Neuronal stem cell (in vitro differentiated cells): Measurements from ENCODE around the gene ACOT12.

Experiments used
- DNase-seq: peaks from one replicate; pipeline ENCODE4 v3.0.0-alpha.2; 2013; ENCODE audit warnings: low spot score
- H2AFZ ChIP-seq: one replicate; pipeline ENCODE4 v1.6.1; 2013; ENCODE audit warnings: mild to moderate bottlenecking, low read length, inconsistent platforms
- H2AK5ac ChIP-seq: 2 replicates; pipeline ENCODE4 v1.6.1; 2013; ENCODE audit warnings: low read depth, mild to moderate bottlenecking, inconsistent platforms, low read length, moderate library complexity, mixed read lengths
- H2BK120ac ChIP-seq: 2 replicates; pipeline ENCODE4 v1.6.1; 2013; ENCODE audit warnings: low read depth, mild to moderate bottlenecking, inconsistent platforms, low read length, moderate library complexity, mixed read lengths
- H2BK12ac ChIP-seq: one replicate; pipeline ENCODE4 v1.6.1; 2013; ENCODE audit warnings: low read length, inconsistent platforms
- H2BK15ac ChIP-seq: 2 replicates; pipeline ENCODE4 v1.6.1; 2013; ENCODE audit warnings: mild to moderate bottlenecking, low read length, inconsistent platforms, mixed read lengths
- H2BK5ac ChIP-seq: one replicate; pipeline ENCODE4 v1.6.1; 2013; ENCODE audit warnings: inconsistent platforms, mild to moderate bottlenecking, low read length, moderate library complexity
- H3K14ac ChIP-seq: one replicate; pipeline ENCODE4 v1.6.1; 2013; ENCODE audit warnings: low read length, inconsistent platforms
- H3K18ac ChIP-seq: 2 replicates; pipeline ENCODE4 v1.6.1; 2013; ENCODE audit warnings: low read length, inconsistent platforms
- H3K23ac ChIP-seq: 2 replicates; pipeline ENCODE4 v1.6.1; 2013; ENCODE audit warnings: low read depth, mild to moderate bottlenecking, mixed read lengths, low read length, inconsistent platforms; ENCODE audit not compliant: poor library complexity
- H3K27ac ChIP-seq: replicated peaks from 3 replicates; pipeline ENCODE4 v1.5.1; 2013; ENCODE audit warnings: low read length, inconsistent platforms
- H3K27me3 ChIP-seq, 3 experiments: 2 replicates each; pipeline ENCODE4 v1.6.1; 2013; ENCODE audit warnings: low read length in 3 of 3, mild to moderate bottlenecking in 2 of 3, inconsistent platforms in 1 of 3, low read depth in 1 of 3, mixed read lengths in 1 of 3, moderate library complexity in 1 of 3; ENCODE audit not compliant: control insufficient read depth in 3 of 3, insufficient read depth in 3 of 3
- H3K36me3 ChIP-seq, 2 donors: replicated peaks in 1 of 2; 2 replicates each; pipeline ENCODE4 v1.6.1; 2013; ENCODE audit warnings: low read length in 2 of 2; ENCODE audit not compliant: control insufficient read depth in 2 of 2, insufficient read depth in 2 of 2
- H3K4ac ChIP-seq: 2 replicates; pipeline ENCODE4 v1.6.1; 2013; ENCODE audit warnings: inconsistent platforms, mild to moderate bottlenecking, low read length, moderate library complexity
- H3K4me1 ChIP-seq, 2 donors: 1 replicate in 1 of 2; 2 replicates in 1 of 2; pipeline ENCODE4 v1.6.1; 2013; ENCODE audit warnings: low read length in 2 of 2, low read depth in 1 of 2; ENCODE audit not compliant: control insufficient read depth in 2 of 2, insufficient read depth in 1 of 2
- H3K4me2 ChIP-seq: one replicate; pipeline ENCODE4 v1.6.1; 2013; ENCODE audit warnings: mild to moderate bottlenecking, low read length, inconsistent platforms; ENCODE audit not compliant: insufficient read depth, poor library complexity, severe bottlenecking
- H3K4me3 ChIP-seq, 2 donors: 2 replicates each; pipeline ENCODE4 v1.5.1; 2013; ENCODE audit warnings: low read length in 2 of 2, mild to moderate bottlenecking in 2 of 2, inconsistent platforms in 1 of 2, moderate library complexity in 1 of 2
- H3K79me1 ChIP-seq: one replicate; pipeline ENCODE4 v1.6.1; 2013; ENCODE audit warnings: low read depth, mild to moderate bottlenecking, inconsistent platforms, low read length, moderate library complexity
- H3K9ac ChIP-seq: one replicate; pipeline ENCODE4 v1.6.1; 2013; ENCODE audit warnings: mild to moderate bottlenecking, low read depth, low read length, inconsistent platforms; ENCODE audit not compliant: poor library complexity
- H3K9me3 ChIP-seq, 2 donors: replicated peaks in 1 of 2; 2 replicates each; pipeline versions ENCODE3 to v1.6.1; 2013; ENCODE audit warnings: low read length in 2 of 2, mild to moderate bottlenecking in 2 of 2, inconsistent platforms in 1 of 2, low read depth in 1 of 2, mixed read lengths in 1 of 2, moderate library complexity in 1 of 2; ENCODE audit not compliant: control insufficient read depth in 2 of 2, insufficient read depth in 1 of 2
- H4K8ac ChIP-seq: one replicate; pipeline ENCODE4 v1.6.1; 2013; ENCODE audit warnings: low read depth, mild to moderate bottlenecking, inconsistent platforms, low read length, moderate library complexity
- H4K91ac ChIP-seq: one replicate; pipeline ENCODE4 v1.6.1; 2013; ENCODE audit warnings: low read length, low read depth, mild to moderate bottlenecking, inconsistent platforms; ENCODE audit not compliant: poor library complexity
- WGBS, 2 donors: extraction: QIAGEN DNeasy Blood & Tissue Kit; methylation state at CpG; one replicate each; pipeline ENCODE4 v1.1.7; 2013; ENCODE audit warnings: missing lambda C conversion rate in 2 of 2, mixed read lengths in 1 of 2; ENCODE audit not compliant: insufficient read length in 2 of 2, insufficient replicate concordance in 1 of 2; ENCODE audit errors: extremely low coverage in 2 of 2; 5-methylcytosine and 5-hydroxymethylcytosine counted together

Gene ACOT12

DNA sequence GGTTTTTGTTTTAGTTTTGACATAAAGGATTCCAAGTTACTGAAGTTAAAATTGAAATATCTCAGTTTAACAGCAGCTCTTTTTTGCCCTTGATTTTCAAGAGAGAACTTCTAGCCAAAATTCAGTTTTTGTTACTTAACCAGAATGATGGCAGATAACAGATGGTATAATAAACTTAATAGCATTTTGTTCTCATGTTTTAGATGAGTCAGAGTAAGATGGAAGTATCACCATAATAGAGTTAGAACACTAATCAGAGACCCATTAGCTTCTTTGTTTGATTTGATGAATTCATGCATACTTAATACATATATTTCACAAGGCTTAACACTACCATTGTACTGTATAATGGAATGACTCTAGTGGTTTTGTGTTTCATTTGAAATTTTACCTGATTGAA is 80.7 kb downstream of the ACOT12 start:
- H2BK5ac ChIP-seq, result no peak overlapping the region
- H2BK120ac ChIP-seq, result no peak overlapping the region
- no peak overlapping the region for H4K8ac ChIP-seq
- DNase-seq, result no peak
- no peak overlapping the region for H3K4ac ChIP-seq
- H2AFZ ChIP-seq, result no peak overlapping the region
- H4K91ac ChIP-seq, result no peak overlapping the region
- H3K27me3 ChIP-seq, result no peaks in the 10 kb centered on the region
- H3K4me3 ChIP-seq, result no peak overlapping the region
- H3K18ac ChIP-seq, result no peak overlapping the region
- H2BK15ac ChIP-seq, result no peak overlapping the region
- H3K27ac ChIP-seq, result no peak overlapping the region
- peaks cover 6 to 62% of the 10 kb centered on the region in 2 donors for H3K36me3 ChIP-seq
- H3K4me2 ChIP-seq, result no peak overlapping the region
- H3K23ac ChIP-seq, result no peak overlapping the region
- no peaks in the 10 kb centered on the region for H3K79me1 ChIP-seq
- H3K9me3 ChIP-seq, result no peaks in the 10 kb centered on the region
- H3K14ac ChIP-seq, result no peak overlapping the region
- no peaks in the 10 kb centered on the region for H3K4me1 ChIP-seq
- no peak overlapping the region for H2BK12ac ChIP-seq
- H2AK5ac ChIP-seq, result no peak overlapping the region
- no peak overlapping the region for H3K9ac ChIP-seq

GRCh38 chr5:81310402-81311063 is 83.4 kb downstream of the ACOT12 start:
- WGBS, 2 donors, result no CpG with 5 or more reads among the region's 1 CpG
- H4K8ac ChIP-seq, result no peak overlapping the region

GRCh38 chr5:81308836-81309235 is 85.1 kb downstream of the ACOT12 start:
- no peak overlapping the region for H2BK12ac ChIP-seq
- H3K14ac ChIP-seq, result no peak overlapping the region
- no peaks in the 10 kb centered on the region for H3K79me1 ChIP-seq
- H2BK120ac ChIP-seq, result no peak overlapping the region
- no peak overlapping the region for H3K23ac ChIP-seq
- no peak overlapping the region for H3K18ac ChIP-seq
- no peaks in the 10 kb centered on the region for H3K27me3 ChIP-seq
- H3K9me3 ChIP-seq, result no peaks in the 10 kb centered on the region
- H2BK5ac ChIP-seq, result no peak overlapping the region
- no peak overlapping the region for H4K91ac ChIP-seq
- H3K9ac ChIP-seq, result no peak overlapping the region
- H3K4me3 ChIP-seq, result no peak overlapping the region
- no peak overlapping the region for H3K27ac ChIP-seq
- H2AK5ac ChIP-seq, result no peak overlapping the region
- no peak overlapping the region for H3K4ac ChIP-seq
- H2AFZ ChIP-seq, result no peak overlapping the region
- H2BK15ac ChIP-seq, result no peak overlapping the region
- no peaks in the 10 kb centered on the region for H3K4me1 ChIP-seq
- WGBS, 2 donors, result no CpG with 5 or more reads among the region's 2 CpGs
- peaks cover 6 to 76% of the 10 kb centered on the region in 2 donors for H3K36me3 ChIP-seq
- DNase-seq, result no peak
- H4K8ac ChIP-seq, result no peak overlapping the region
- no peak overlapping the region for H3K4me2 ChIP-seq

More at GRCh38 chr5:81310402-81311063, 83.4 kb downstream of the ACOT12 start:
- no peak for DNase-seq
- Histone ChIP-seq H2BK5ac (no peak overlapping the region), H3K27me3 (no peaks in the 10 kb centered on the region), H3K9ac (no peak overlapping the region), H2BK120ac (no peak overlapping the region), H2BK12ac (no peak overlapping the region), H2BK15ac (no peak overlapping the region), H2AFZ (no peak overlapping the region), H3K18ac (no peak overlapping the region), H3K4ac (no peak overlapping the region), H3K4me3 (no peak overlapping the region), H3K79me1 (no peaks in the 10 kb centered on the region), H3K36me3 (peaks cover 6 to 67% of the 10 kb centered on the region in 2 donors), H3K14ac (no peak overlapping the region), H4K91ac (no peak overlapping the region), H3K4me2 (no peak overlapping the region), H3K4me1 (no peaks in the 10 kb centered on the region), H3K23ac (no peak overlapping the region), H2AK5ac (no peak overlapping the region), H3K9me3 (no peaks in the 10 kb centered on the region), H3K27ac (no peak overlapping the region)

DNA sequence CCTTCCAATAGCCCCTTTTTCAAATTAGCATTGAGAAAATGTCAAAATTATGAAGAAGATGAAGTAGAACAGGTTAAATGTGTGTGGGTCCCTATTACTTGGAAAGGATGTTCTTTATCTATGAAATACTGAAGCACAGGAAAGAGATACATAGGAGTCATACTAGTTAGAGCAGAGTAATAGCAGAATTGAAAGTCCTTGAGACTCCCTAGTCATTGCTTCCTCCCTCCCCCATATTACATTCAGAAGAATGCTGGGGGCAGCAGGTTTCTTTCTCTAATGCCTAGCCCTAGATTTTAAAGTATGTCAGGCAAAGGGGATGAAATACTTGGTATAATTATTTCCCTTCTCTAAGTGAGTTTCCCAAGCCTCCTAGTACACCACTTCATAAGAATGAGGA is 88.1 kb downstream of the ACOT12 start:
- peaks cover 2 to 45% of the 10 kb centered on the region in 2 donors for H3K36me3 ChIP-seq
- H3K4me1 ChIP-seq, result peaks cover 0 to 4% of the 10 kb centered on the region in 2 donors
- H3K4me2 ChIP-seq, result no peak overlapping the region
- H3K27me3 ChIP-seq, result no peaks in the 10 kb centered on the region
- no peak overlapping the region for H3K18ac ChIP-seq
- H3K4ac ChIP-seq, result no peak overlapping the region
- H3K23ac ChIP-seq, result no peak overlapping the region
- H2BK12ac ChIP-seq, result no peak overlapping the region
- no peak overlapping the region for H2AK5ac ChIP-seq
- H3K27ac ChIP-seq, result no peak overlapping the region
- no peak overlapping the region for H3K9ac ChIP-seq
- H2BK120ac ChIP-seq, result no peak overlapping the region
- no peak overlapping the region for H4K91ac ChIP-seq
- H2BK15ac ChIP-seq, result no peak overlapping the region
- H2BK5ac ChIP-seq, result no peak overlapping the region
- H3K14ac ChIP-seq, result no peak overlapping the region
- H3K4me3 ChIP-seq, result no peak overlapping the region
- H3K9me3 ChIP-seq, result no peaks in the 10 kb centered on the region
- no peak overlapping the region for H4K8ac ChIP-seq
- DNase-seq, result no peak
- no peak overlapping the region for H2AFZ ChIP-seq
- H3K79me1 ChIP-seq, result peaks cover 5% of the 10 kb centered on the region
